Breast epithelium (tissue), 4 donors: Measurements from ENCODE around the gene C1orf21. TPM values are rescaled to one million over a fixed set of nuclear protein-coding genes. Genes with fewer than 3 reads are reported as not detected.

ENCODE experiments used
- DNase-seq, 2 donors: peaks; one replicate each; pipeline ENCODE4 v3.0.0-alpha.2; 2019; ENCODE audit warnings: low spot score in 2 of 2
- H3K27ac ChIP-seq, 2 donors: fragments of 200-600 bp; sonication (generic) in 1 of 2; one replicate each; pipeline ENCODE4 v1.5.1; 2016 to 2019; ENCODE audit warnings: mild to moderate bottlenecking in 1 of 2
- H3K27me3 ChIP-seq, 2 donors: fragments of 200-600 bp; sonication (generic) in 1 of 2; one replicate each; pipeline versions ENCODE4 v1.5.1 to v1.6.0; 2017 to 2019; ENCODE audit warnings: control low read depth in 1 of 2, mild to moderate bottlenecking in 1 of 2
- H3K36me3 ChIP-seq: fragments of 200-600 bp; one replicate; pipeline ENCODE4 v1.5.1; 2019
- H3K4me1 ChIP-seq, 2 donors: fragments of 200-600 bp; sonication (generic); one replicate each; pipeline ENCODE4 v1.5.1; 2016 to 2019; ENCODE audit warnings: control low read depth in 1 of 2
- H3K4me3 ChIP-seq, 3 donors: fragments of 200-600 bp; sonication (generic); 1 replicate in 2 of 3; 2 replicates in 1 of 3; pipeline ENCODE4 v1.5.1; 2016 to 2019; ENCODE audit warnings: mild to moderate bottlenecking in 3 of 3, moderate library complexity in 2 of 3
- H3K9me3 ChIP-seq, 2 donors: fragments of 200-600 bp; sonication (generic) in 1 of 2; one replicate each; pipeline ENCODE4 v1.5.1; 2016 to 2019; ENCODE audit warnings: control low read depth in 1 of 2
- CTCF ChIP-seq, 3 donors: fragments of 450-650 bp; IDR thresholded peaks; one replicate each; pipeline ENCODE4 v1.5.1; 2016 to 2017; ENCODE audit warnings: antibody characterized with exemption in 3 of 3, mild to moderate bottlenecking in 3 of 3, moderate library complexity in 3 of 3
- POLR2A ChIP-seq: fragments of 450-650 bp; IDR thresholded peaks from one replicate; pipeline ENCODE4 v1.6.1; 2016; ENCODE audit warnings: antibody characterized with exemption, mild to moderate bottlenecking, moderate library complexity
- POLR2AphosphoS5 ChIP-seq, 3 donors: sonication (generic); formaldehyde crosslinking; IDR thresholded peaks; one replicate each; pipeline ENCODE4 v1.6.1; 2017; ENCODE audit warnings: antibody characterized with exemption in 3 of 3
- intact Hi-C: fragments of 100-400 bp; cut with DNase I; formaldehyde crosslinking; loops from one replicate; pipeline ENCODE4 v1.15.1; 2023; ENCODE audit warnings: low total_unique reads
- total RNA-seq, 3 donors: library from RNA; depleted of rRNA; stranded (reverse); fragments of >200 nt; gene quantifications; one replicate each; pipeline ENCODE4 v1.1.0, GENCODE V29; 2016

Gene C1orf21
- total RNA-seq, 3 donors from 2014 or later, result 31.5 to 75.7 (median 54.7) TPM

DNA sequence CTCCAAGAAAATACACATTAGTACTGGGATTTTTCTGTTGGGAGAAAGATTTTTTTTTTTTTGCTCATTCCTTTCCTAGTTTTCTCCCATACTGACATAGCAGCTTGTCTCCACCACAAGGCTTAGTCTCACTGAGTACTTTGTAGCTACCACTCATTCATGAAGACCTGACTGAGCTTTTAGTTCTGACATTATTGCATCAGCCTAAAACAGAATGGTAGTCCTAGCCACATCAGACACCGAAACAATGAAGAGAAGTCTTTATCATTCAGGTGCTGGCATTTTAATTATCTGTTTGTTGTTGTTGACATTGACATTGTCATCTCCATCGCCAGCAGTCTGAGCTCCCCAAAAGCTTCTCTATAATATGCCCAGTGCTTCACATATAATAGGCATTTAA, 21.1 kb upstream of the C1orf21 start:
- intact Hi-C loops, result no loop called here
- Histone ChIP-seq H3K4me3 (no peak overlapping the region), H3K9me3 (no peaks in the 10 kb centered on the region), H3K27me3 (no peaks in the 10 kb centered on the region), H3K4me1 (no peaks in the 10 kb centered on the region), H3K36me3 (no peaks in the 10 kb centered on the region), H3K27ac (no peak overlapping the region)
- DNase-seq, result no peak
- TF ChIP-seq CTCF (IDR thresholded peaks at IDR 0.05), result no peak
- no peak for TF ChIP-seq POLR2A
- TF ChIP-seq POLR2AphosphoS5 (IDR thresholded peaks at IDR 0.05), result no peak

DNA sequence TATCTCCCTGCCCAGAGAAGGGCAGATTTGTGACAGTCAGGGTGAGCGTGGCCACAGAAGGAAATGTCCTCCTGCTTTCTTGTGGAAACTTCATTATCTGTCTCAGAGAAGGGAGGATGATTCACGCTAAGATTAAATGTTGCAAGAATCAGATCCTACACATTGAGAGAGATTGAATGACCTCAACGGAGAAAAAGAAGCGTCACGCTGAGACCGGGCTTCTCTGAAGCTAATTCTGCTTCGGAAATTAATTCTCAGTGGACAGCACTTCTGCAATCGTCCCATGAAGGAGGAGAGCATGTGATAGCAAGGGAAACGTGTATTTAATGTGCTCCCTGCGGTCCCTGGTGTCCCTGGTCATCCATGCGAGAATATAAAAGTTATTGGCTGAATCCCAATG, 19.8 kb upstream of the C1orf21 start:
- no peak overlapping the region for H3K27ac ChIP-seq
- intact Hi-C loops, result no loop called here
- no peaks in the 10 kb centered on the region for H3K36me3 ChIP-seq
- no peaks in the 10 kb centered on the region for H3K4me1 ChIP-seq
- no peak overlapping the region for H3K4me3 ChIP-seq
- no peak for DNase-seq
- no peaks in the 10 kb centered on the region for H3K9me3 ChIP-seq
- no peaks in the 10 kb centered on the region for H3K27me3 ChIP-seq
- TF ChIP-seq POLR2AphosphoS5 (IDR thresholded peaks at IDR 0.05), result no peak
- TF ChIP-seq CTCF (IDR thresholded peaks at IDR 0.05), result no peak
- no peak for TF ChIP-seq POLR2A

DNA sequence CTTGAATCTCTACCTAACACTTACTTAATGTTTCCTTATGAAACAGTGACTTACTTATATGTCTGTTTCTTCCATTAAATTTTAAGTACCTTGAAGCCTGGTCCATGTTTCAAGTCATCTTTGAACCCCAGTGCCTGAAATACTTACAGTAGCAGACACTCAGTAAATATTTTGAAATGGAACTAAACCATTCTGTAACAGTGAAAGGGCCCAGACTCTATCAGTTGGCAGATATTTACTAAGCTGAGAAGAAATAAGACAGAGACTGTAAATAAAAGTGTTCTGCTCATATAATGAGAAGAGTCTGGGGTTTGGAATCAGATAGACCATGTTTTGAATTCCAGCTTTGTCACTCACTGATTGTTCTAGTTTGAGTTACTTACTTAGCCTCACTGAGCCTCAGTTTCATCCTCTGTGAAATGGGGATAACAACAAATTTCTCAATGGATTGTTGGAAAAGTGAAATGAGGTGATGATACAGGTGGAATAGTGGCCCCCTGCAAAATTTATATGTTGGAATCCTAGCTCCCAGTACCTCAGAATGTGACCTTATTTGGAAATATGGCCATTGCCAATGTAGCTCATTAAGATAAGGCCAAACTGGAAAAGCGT, 19.3 kb upstream of the C1orf21 start:
- no peaks in the 10 kb centered on the region for H3K4me1 ChIP-seq
- intact Hi-C loops, result no loop called here
- no peak overlapping the region for H3K27ac ChIP-seq

GRCh38 chr1:184368354-184368753, 18.5 kb upstream of the C1orf21 start:
- intact Hi-C loops, result no loop called here
- Histone ChIP-seq H3K4me3 (no peak overlapping the region), H3K27ac (no peak overlapping the region), H3K9me3 (no peaks in the 10 kb centered on the region), H3K36me3 (no peaks in the 10 kb centered on the region), H3K4me1 (no peaks in the 10 kb centered on the region), H3K27me3 (no peaks in the 10 kb centered on the region)
- no peak for DNase-seq
- TF ChIP-seq POLR2A, result no peak
- TF ChIP-seq POLR2AphosphoS5 (IDR thresholded peaks at IDR 0.05), result no peak
- no peak for TF ChIP-seq CTCF (IDR thresholded peaks at IDR 0.05)

More for the DNA sequence above, 19.3 kb upstream of the C1orf21 start:
- no peak for DNase-seq
- no peaks in the 10 kb centered on the region for H3K9me3 ChIP-seq
- no peak for TF ChIP-seq CTCF (IDR thresholded peaks at IDR 0.05)
- TF ChIP-seq POLR2AphosphoS5 (IDR thresholded peaks at IDR 0.05), result no peak
- no peak for TF ChIP-seq POLR2A
- H3K27me3 ChIP-seq, result no peaks in the 10 kb centered on the region
- H3K36me3 ChIP-seq, result no peaks in the 10 kb centered on the region
- no peak overlapping the region for H3K4me3 ChIP-seq

DNA sequence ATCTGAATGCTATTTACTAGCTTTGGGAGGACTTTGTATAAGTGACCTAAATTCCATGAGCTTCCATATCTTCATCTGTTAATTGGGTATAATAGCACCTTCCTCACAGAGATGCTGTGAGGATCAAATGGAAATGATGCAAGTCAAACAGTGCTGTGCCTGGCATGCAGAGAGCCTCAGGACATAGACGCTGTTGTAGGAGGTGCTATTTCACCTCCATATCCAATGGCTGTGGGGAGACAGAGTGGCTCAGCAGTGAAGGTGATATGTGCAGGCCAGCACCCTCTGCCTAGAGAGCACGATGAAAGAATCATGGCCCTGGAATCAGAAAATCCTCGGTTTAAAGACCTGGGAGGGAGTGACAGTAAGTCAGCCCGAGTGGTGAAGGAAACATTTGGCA, 16.0 kb upstream of the C1orf21 start:
- Histone ChIP-seq H3K4me1 (no peaks in the 10 kb centered on the region), H3K9me3 (no peaks in the 10 kb centered on the region), H3K27me3 (no peaks in the 10 kb centered on the region), H3K27ac (no peak overlapping the region), H3K4me3 (no peak overlapping the region), H3K36me3 (no peaks in the 10 kb centered on the region)
- no peak for DNase-seq
- intact Hi-C loops, result no loop called here
- no peak for TF ChIP-seq CTCF (IDR thresholded peaks at IDR 0.05)
- TF ChIP-seq POLR2AphosphoS5 (IDR thresholded peaks at IDR 0.05), result no peak
- no peak for TF ChIP-seq POLR2A
